WI38 (cell line): Measurements from ENCODE around the gene AGAP1.
A peak's percentile ranks its signal among the peaks of the same experiment; 100 is the strongest.

ENCODE experiments used
- H3K4me3 ChIP-seq: 2 replicates; pipeline ENCODE4 v1.5.1; 2011; ENCODE audit warnings: low read depth, mild to moderate bottlenecking, control low read depth, low read length
- TF ChIP-seq, protein P1 (sequence below): IDR thresholded peaks from 2 replicates; pipeline ENCODE4 v1.5.1; 2012; ENCODE audit warnings: low read depth, mild to moderate bottlenecking, control low read depth, low read length

The AGAP1 gene

DNA sequence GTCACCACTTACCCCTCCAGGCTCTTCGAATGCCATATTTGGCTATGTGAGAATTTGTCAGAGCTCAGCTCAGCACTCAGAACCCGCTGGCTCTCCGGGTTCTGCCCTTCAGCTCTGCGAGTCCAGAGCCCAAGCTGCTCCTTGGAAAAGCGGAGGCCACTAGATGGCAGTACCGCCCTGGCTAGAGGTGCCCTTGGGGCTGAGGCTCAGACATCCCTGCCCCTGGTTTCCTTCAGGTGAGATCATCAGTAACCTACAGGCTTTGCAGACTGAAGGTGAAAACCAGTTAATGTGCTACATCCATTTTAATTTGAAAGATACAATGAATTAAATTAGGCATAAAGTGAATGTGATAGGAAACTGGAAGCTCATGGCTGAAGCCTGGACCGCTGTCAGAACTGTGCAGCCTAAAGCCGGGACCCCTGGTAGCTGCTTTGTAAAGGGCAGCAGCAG lies 285.6 kb downstream of the AGAP1 start:
- H3K4me3 ChIP-seq, result no peak overlapping the region
- TF ChIP-seq, protein P1, sequence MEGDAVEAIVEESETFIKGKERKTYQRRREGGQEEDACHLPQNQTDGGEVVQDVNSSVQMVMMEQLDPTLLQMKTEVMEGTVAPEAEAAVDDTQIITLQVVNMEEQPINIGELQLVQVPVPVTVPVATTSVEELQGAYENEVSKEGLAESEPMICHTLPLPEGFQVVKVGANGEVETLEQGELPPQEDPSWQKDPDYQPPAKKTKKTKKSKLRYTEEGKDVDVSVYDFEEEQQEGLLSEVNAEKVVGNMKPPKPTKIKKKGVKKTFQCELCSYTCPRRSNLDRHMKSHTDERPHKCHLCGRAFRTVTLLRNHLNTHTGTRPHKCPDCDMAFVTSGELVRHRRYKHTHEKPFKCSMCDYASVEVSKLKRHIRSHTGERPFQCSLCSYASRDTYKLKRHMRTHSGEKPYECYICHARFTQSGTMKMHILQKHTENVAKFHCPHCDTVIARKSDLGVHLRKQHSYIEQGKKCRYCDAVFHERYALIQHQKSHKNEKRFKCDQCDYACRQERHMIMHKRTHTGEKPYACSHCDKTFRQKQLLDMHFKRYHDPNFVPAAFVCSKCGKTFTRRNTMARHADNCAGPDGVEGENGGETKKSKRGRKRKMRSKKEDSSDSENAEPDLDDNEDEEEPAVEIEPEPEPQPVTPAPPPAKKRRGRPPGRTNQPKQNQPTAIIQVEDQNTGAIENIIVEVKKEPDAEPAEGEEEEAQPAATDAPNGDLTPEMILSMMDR, result peak; percentile 88

DNA sequence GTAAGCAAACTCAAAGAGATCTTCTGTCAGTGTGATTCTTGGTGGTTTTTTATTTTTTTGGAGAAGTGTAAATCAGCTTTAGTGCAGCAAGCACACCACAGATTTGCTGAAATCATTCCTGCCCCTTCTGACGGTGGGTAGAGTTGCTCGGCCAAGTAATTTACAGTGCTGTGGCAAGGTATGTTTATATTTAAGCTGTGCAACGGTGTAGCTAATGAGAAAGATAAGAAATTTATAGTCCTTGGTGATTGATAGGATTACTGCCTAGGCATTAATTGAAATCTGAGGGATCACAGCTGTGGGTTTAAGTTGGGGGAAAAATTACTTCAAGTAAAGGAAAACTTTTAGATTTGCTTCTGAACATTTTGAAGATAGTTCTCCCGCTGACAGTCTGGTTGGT lies 286.6 kb downstream of the AGAP1 start:
- no peak overlapping the region for H3K4me3 ChIP-seq
- TF ChIP-seq, protein P1, result no peak

DNA sequence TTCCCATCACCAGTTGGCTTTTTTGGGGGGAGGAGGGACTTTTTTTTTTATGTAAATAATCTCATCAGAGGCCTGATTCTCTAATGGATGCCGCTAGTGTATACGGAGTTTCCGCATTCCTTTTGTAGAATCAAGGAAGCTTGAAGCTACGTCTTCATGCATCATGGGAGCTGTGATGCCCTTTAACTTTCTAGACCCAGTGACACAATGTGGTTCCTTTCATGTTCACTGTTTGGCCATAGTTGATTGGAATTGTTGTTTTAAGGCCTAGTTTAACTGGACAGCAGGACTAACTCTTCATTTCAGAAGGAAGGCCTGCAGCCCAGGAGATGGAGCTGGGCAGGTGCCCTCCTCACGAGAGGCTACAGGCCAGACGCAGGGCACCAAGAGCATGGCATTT lies 287.9 kb downstream of the AGAP1 start:
- H3K4me3 ChIP-seq, result no peak overlapping the region
- TF ChIP-seq, protein P1, result no peak

DNA sequence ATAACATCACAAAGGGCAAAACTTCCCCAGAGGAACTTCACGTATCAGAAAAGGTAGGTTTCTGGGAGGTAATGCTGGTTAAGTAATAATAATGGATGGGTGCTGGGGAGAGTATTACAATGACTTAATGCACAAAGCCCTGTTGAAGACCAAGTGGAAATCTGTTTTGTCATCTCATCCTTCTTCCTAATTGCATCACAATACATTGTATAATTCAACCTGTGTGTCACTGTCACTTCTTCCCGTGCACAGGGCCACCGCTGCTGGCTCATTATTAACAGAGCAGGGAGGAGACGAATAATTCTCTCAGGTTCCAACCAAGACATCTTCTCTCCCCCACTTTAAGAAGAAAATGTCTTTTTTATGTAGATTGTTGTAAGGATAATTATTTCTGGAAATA lies 290.9 kb downstream of the AGAP1 start:
- H3K4me3 ChIP-seq, result no peak overlapping the region
- TF ChIP-seq, protein P1, result no peak

DNA sequence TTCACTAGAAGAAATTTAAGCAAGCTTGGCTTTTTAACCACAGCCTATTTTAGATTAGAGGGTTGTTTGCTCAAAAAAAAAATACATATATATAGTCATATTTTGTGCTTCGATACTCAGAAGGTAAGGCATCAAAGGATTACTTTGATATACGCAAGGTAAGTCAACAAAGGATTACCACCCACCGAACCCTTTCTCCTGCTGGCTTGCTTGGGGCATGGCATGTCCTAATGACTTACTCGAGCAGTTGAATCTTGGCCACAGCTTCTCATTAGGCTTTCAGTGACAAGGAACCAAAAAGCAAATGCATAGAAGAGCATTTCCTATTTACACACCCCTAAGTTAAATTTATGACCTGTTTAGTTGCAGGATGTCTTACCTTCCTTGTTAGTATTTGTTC lies 295.7 kb downstream of the AGAP1 start:
- TF ChIP-seq, protein P1, result no peak
- no peak overlapping the region for H3K4me3 ChIP-seq

DNA sequence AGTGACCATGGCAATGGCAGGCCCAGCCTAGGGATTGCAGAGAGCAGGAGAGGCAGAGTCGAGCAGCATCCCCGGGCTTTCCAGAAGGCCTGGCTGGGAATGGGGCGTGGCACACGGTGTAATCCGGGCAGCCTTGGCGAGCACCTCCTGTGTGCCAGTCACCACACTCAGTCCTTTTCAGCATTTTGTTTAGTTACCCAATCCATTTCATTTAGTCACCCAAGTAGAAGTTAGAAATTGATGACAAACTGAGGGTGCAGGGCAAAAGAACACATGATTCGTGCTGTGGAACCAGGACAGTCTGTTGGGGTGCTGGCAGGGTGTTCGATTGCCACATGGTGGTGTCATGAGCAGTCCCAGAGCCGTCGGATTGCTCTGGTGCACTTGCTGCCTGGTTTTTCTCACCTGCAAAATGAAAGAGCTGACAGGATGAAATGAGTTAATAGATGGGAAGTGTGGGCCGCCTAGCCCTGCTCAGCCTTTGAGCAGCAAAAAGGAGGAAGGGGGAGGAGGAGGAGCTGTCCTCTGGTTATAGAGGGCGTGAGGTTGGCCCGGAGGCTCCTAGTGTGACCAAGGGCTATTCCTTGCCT lies 299.4 kb downstream of the AGAP1 start:
- TF ChIP-seq, protein P1, result peak; percentile 9; the same call in 1 of the 2 replicates

DNA sequence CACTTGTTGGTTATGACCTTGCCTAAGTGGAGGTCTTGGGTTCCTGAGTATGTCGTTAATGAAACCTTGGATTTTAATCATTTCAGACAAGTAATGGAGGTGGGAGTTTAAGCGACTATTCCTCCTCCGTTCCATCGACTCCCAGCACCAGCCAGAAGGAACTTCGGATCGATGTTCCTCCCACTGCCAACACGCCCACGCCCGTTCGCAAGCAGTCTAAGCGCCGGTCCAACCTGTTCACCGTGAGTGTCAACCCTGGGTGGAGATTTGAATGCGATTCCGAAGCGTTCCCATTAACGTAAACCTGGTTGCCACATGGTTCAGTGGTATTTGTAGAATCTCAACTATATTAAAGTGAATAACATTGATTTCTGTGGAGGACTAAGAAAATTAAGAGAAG lies 305.4 kb downstream of the AGAP1 start:
- TF ChIP-seq, protein P1, result no peak

More for the DNA sequence above, 299.4 kb downstream of the AGAP1 start:
- no peak overlapping the region for H3K4me3 ChIP-seq

More for the DNA sequence above, 305.4 kb downstream of the AGAP1 start:
- H3K4me3 ChIP-seq, result no peak overlapping the region
